Caco-2 (cell line): ENCODE results near the gene TMEM200A. TPM values are rescaled to one million over a fixed set of nuclear protein-coding genes. Genes with fewer than 3 reads are reported as not detected.

Experiments
- BruUV-seq: library from RNA; stranded (reverse); fragments of 400-500 nt; replicated peaks from 2 replicates; lab custom pipeline; 2021; lab: Mats Ljungman, UMichigan
- CTCF ChIA-PET: fragments of 300-600 bp; sonication (Branson Sonifier 250); formaldehyde crosslinking; loops from one replicate; lab custom pipeline; 2022; ENCODE audit warnings: antibody characterized with exemption; lab: Charles Lee
- POLR2A ChIA-PET: fragments of 300-600 bp; sonication (Branson Sonifier 250); formaldehyde crosslinking; loops from one replicate; lab custom pipeline; 2022; ENCODE audit warnings: antibody characterized with exemption; lab: Charles Lee
- DNase-seq, 2 experiments: peaks; one replicate each; pipeline versions ENCODE4 v3.0.0 to v3.0.0-alpha.2; 2020 to 2022
- H3K27me3 ChIP-seq: replicated peaks from 2 replicates; pipeline ENCODE4 v1.6.0; 2011; ENCODE audit warnings: low read length; ENCODE audit not compliant: control insufficient read depth, insufficient read depth
- H3K36me3 ChIP-seq: 2 replicates; pipeline ENCODE4 v1.5.1; 2011; ENCODE audit warnings: low read length; ENCODE audit not compliant: control insufficient read depth, insufficient read depth
- H3K4me1 ChIP-seq: fragments of 250-450 bp; sonication (Bioruptor Pico); 2 replicates; pipeline ENCODE4 v1.5.1; 2020; ENCODE audit warnings: mild to moderate bottlenecking
- H3K4me3 ChIP-seq: 2 replicates; pipeline ENCODE4 v1.5.1; 2011; ENCODE audit warnings: low read depth, mild to moderate bottlenecking, control low read depth, low read length
- H3K9me3 ChIP-seq: fragments of 250-450 bp; sonication (Bioruptor Pico); 2 replicates; pipeline ENCODE4 v1.5.1; 2020; ENCODE audit warnings: mild to moderate bottlenecking, moderate library complexity
- H3K27ac Mint-ChIP-seq: one replicate; pipeline ENCODE4 v1.8.0; 2022; ENCODE audit warnings: mixed read lengths; ENCODE audit not compliant: unreplicated experiment
- H3K27me3 Mint-ChIP-seq: one replicate; pipeline ENCODE4 v1.8.0; 2022; ENCODE audit warnings: mixed read lengths; ENCODE audit not compliant: insufficient read depth, unreplicated experiment
- H3K36me3 Mint-ChIP-seq: one replicate; pipeline ENCODE4 v1.8.0; 2022; ENCODE audit warnings: mild to moderate bottlenecking, mixed read lengths; ENCODE audit not compliant: insufficient read depth, unreplicated experiment
- H3K4me1 Mint-ChIP-seq: one replicate; pipeline ENCODE4 v1.8.0; 2022; ENCODE audit warnings: low read depth, mixed read lengths; ENCODE audit not compliant: unreplicated experiment
- H3K4me3 Mint-ChIP-seq: one replicate; pipeline ENCODE4 v1.8.0; 2022; ENCODE audit warnings: mild to moderate bottlenecking, moderate library complexity, mixed read lengths; ENCODE audit not compliant: unreplicated experiment
- H3K9me3 Mint-ChIP-seq: one replicate; pipeline ENCODE4 v1.8.0; 2022; ENCODE audit warnings: mixed read lengths; ENCODE audit not compliant: unreplicated experiment
- intact Hi-C: fragments of 100-400 bp; cut with micrococcal nuclease; formaldehyde crosslinking; loops from one replicate; pipeline ENCODE4 v1.10.0; 2022; ENCODE audit not compliant: unreplicated experiment
- total RNA-seq: library from RNA; stranded (reverse); gene quantifications from 2 replicates; pipeline ENCODE4 v1.2.3, GENCODE V29; 2022
- TF ChIP-seq, protein P1 (sequence below), 2 experiments: fragments of 200-600 bp in 1 of 2; IDR thresholded peaks; 1 replicate in 1 of 2; 2 replicates in 1 of 2; pipeline versions ENCODE4 v1.5.1 to v1.8.0; 2011 to 2022; ENCODE audit warnings: antibody characterized with exemption in 1 of 2, control low read depth in 1 of 2, inconsistent platforms in 1 of 2, low read depth in 1 of 2, low read length in 1 of 2, mild to moderate bottlenecking in 1 of 2, moderate library complexity in 1 of 2; ENCODE audit not compliant: insufficient read depth in 1 of 2, severe bottlenecking in 1 of 2, unreplicated experiment in 1 of 2

Gene TMEM200A
- total RNA-seq, 1 experiment from 2014 or later = 16.3 TPM

DNA sequence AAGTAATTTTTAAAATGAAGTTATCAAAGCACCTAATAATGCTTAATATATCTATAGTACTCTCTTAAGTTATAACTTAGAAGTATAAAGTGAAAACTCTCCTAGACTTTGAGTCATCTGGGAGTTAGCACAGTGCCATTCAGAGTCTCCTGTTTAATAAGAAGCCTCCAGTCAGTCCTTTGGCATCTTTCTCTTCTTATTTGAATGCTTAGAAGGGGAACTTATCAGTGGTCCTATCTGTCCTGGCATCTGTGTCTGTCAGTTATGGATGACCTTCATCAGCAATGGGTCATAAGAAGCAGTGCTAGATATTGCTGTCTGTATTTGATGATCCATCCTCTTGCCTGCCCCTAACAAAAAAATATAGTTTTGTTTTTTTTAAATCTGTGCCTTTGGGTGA, 15.2 kb downstream of the TMEM200A start:
- Mint-ChIP-seq H3K4me1 (peaks cover 21% of the 10 kb centered on the region), H3K27me3 (no peaks in the 10 kb centered on the region), H3K4me3 (no peak overlapping the region), H3K27ac (no peak overlapping the region), H3K36me3 (no peaks in the 10 kb centered on the region), H3K9me3 (no peaks in the 10 kb centered on the region)
- Histone ChIP-seq H3K9me3 (no peaks in the 10 kb centered on the region), H3K36me3 (no peaks in the 10 kb centered on the region), H3K27me3 (no peaks in the 10 kb centered on the region), H3K4me1 (peaks cover 33% of the 10 kb centered on the region), H3K4me3 (no peak overlapping the region)
- intact Hi-C loops = no loop called here
- BruUV-seq = no TSS peak
- ChIA-PET CTCF (interaction anchor here (1.4 kb wide), 1 partner anchor 12 kb away, joined by 4 read pairs; no protein-coding TSS in a partner anchor), POLR2A (no interaction called here)
- no peak for DNase-seq
- TF ChIP-seq, protein P1, sequence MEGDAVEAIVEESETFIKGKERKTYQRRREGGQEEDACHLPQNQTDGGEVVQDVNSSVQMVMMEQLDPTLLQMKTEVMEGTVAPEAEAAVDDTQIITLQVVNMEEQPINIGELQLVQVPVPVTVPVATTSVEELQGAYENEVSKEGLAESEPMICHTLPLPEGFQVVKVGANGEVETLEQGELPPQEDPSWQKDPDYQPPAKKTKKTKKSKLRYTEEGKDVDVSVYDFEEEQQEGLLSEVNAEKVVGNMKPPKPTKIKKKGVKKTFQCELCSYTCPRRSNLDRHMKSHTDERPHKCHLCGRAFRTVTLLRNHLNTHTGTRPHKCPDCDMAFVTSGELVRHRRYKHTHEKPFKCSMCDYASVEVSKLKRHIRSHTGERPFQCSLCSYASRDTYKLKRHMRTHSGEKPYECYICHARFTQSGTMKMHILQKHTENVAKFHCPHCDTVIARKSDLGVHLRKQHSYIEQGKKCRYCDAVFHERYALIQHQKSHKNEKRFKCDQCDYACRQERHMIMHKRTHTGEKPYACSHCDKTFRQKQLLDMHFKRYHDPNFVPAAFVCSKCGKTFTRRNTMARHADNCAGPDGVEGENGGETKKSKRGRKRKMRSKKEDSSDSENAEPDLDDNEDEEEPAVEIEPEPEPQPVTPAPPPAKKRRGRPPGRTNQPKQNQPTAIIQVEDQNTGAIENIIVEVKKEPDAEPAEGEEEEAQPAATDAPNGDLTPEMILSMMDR (IDR thresholded peaks at IDR 0.05; ENCODE audit: insufficient read depth in 1 of 2, low read depth in 1 of 2, low read length in 1 of 2, severe bottlenecking in 1 of 2, unreplicated experiment in 1 of 2) = no peak

DNA sequence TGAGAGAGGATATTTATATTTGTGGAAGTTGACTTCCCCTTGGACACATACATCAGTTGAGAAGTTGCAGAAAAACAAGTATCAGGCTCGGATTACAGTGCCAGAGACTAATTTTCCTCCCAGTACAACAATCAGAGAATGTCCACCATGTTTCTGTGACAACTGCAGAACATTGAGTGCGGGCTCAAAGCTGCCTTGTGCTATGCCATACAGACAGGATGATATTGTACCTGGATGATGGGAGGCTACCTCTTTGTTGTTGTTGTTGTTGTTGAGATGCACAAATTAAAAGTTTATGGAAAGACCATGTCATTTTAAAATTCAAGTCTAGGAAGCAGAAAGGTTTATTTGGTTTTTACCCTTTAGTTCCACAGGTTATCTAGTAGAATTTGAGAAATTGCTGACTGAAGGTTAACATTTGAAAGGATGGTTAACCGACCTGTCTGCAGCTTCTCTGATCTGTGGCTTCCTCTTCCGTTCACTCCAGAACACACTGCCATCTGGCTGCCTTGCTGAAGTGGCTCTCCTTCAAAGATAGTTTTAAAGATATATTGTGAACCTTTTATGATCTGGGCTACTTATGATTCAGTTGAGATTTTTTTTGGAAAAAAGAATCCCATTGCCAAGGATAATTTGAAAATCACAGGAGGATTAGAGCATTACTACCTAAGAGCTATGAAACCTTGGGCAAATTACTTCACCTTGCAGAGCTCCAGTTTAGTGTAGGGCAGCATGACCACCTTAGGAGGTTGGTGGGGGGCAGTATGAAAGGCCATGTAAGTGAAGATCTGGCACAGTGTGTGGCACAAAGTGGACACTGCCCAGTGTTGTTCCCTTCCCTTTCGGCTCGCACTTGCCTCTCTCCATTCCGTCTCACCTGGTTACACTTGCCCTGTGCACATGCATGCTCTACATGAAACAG, 15.9 kb downstream of the TMEM200A start:
- Mint-ChIP-seq H3K27ac (no peak overlapping the region), H3K27me3 (no peaks in the 10 kb centered on the region), H3K36me3 (no peaks in the 10 kb centered on the region), H3K4me3 (no peak overlapping the region), H3K9me3 (no peaks in the 10 kb centered on the region), H3K4me1 (peaks cover 20% of the 10 kb centered on the region)
- Histone ChIP-seq H3K27me3 (no peaks in the 10 kb centered on the region), H3K4me1 (peaks cover 27% of the 10 kb centered on the region), H3K4me3 (no peak overlapping the region), H3K9me3 (no peaks in the 10 kb centered on the region), H3K36me3 (no peaks in the 10 kb centered on the region)
- ChIA-PET POLR2A (no interaction called here), CTCF (interaction anchor here (1.4 kb wide), 1 partner anchor 13 kb away, joined by 4 read pairs; no protein-coding TSS in a partner anchor)
- TF ChIP-seq, protein P1 (IDR thresholded peaks at IDR 0.05; ENCODE audit: insufficient read depth in 1 of 2, low read depth in 1 of 2, low read length in 1 of 2, severe bottlenecking in 1 of 2, unreplicated experiment in 1 of 2) = peak in 1 of 2 experiments; percentile 22
- BruUV-seq = no TSS peak
- no peak for DNase-seq
- intact Hi-C loops = no loop called here

DNA sequence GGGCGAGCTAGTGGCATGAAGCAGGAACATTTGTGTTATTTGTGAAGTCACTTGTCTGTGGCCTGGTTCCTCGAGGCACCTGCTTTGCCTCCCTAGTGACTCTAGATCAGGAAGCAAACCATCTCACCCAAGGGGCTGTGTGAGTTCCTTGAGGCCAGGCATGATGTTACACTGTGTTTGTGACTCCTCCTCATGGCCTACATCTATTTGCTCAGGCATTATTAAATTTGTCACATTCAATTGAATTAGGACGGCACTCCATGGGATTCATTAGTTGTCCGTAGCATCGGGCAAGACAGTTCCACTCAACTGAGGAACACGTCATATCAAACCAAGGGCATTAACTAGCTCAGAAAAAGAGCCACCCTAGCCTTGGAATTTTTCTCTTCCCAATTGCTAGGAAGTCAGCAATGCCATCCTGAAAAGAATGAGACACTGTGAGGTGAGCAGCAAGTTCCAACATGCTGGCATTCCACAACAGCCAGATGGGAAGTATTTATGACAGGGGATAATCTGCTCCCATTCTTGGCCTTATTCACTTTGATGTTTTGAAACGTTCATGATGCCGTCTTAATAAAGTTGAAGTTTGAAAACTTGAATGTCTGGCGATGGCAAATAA, 17.2 kb downstream of the TMEM200A start:
- Histone ChIP-seq H3K4me3 (no peak overlapping the region), H3K27me3 (no peaks in the 10 kb centered on the region; the same call in 1 of the 2 replicates), H3K36me3 (no peaks in the 10 kb centered on the region), H3K4me1 (peaks cover 16% of the 10 kb centered on the region; the same call in 1 of the 2 replicates), H3K9me3 (no peaks in the 10 kb centered on the region)
- H3K9me3 Mint-ChIP-seq = no peaks in the 10 kb centered on the region
- peak overlapping the region; percentile 34 for H3K27ac Mint-ChIP-seq
- H3K4me1 Mint-ChIP-seq = peaks cover 7% of the 10 kb centered on the region
- DNase-seq = peak; percentile 52 to 68
- POLR2A ChIA-PET = interaction anchor here (0.6 kb wide), 1 partner anchor 343 kb away, joined by 3 read pairs; no protein-coding TSS in a partner anchor
- BruUV-seq = TSS peak; percentile 35
- CTCF ChIA-PET = no interaction called here
- TF ChIP-seq, protein P1 (IDR thresholded peaks at IDR 0.05; ENCODE audit: insufficient read depth in 1 of 2, low read depth in 1 of 2, low read length in 1 of 2, severe bottlenecking in 1 of 2, unreplicated experiment in 1 of 2) = no peak
- H3K4me3 Mint-ChIP-seq = no peak overlapping the region
- intact Hi-C loops = loop anchor here (1.0 kb wide), 1 partner anchor 17 kb away; the partner anchor contains the start of gene TMEM200A
- H3K27me3 Mint-ChIP-seq = no peaks in the 10 kb centered on the region
- H3K36me3 Mint-ChIP-seq = no peaks in the 10 kb centered on the region
